SJCRH30 (cell line): ENCODE data around the gene CD69. TPM values are rescaled to one million over a fixed set of nuclear protein-coding genes. Genes with fewer than 3 reads are reported as not detected.
"Not testable (repeated sequence)": the region's sequence is repeated elsewhere in the genome, so short reads cannot be mapped to it uniquely, and the experiment has no call there.

ENCODE experiments used
- DNase-seq, 2 experiments: peaks; one replicate each; pipeline ENCODE4 v3.0.0-alpha.2; 2015 to 2020
- H3K27ac ChIP-seq: fragments of 250-450 bp; sonication (Bioruptor Pico); 2 replicates; pipeline ENCODE4 v1.5.1; 2020; ENCODE audit warnings: mild to moderate bottlenecking, moderate library complexity
- H3K27me3 ChIP-seq: fragments of 250-450 bp; sonication (Bioruptor Pico); 2 replicates; pipeline ENCODE4 v1.5.1; 2020; ENCODE audit warnings: mild to moderate bottlenecking, moderate library complexity
- H3K36me3 ChIP-seq: fragments of 250-450 bp; sonication (Bioruptor Pico); 2 replicates; pipeline ENCODE4 v1.5.1; 2020; ENCODE audit warnings: mild to moderate bottlenecking, moderate library complexity
- H3K4me1 ChIP-seq: fragments of 250-450 bp; sonication (Bioruptor Pico); 2 replicates; pipeline ENCODE4 v1.5.1; 2020; ENCODE audit warnings: mild to moderate bottlenecking, moderate library complexity
- H3K4me3 ChIP-seq: fragments of 250-450 bp; sonication (Bioruptor Pico); 2 replicates; pipeline ENCODE4 v1.5.1; 2020; ENCODE audit warnings: mild to moderate bottlenecking, moderate library complexity
- H3K9me3 ChIP-seq: fragments of 250-450 bp; sonication (Bioruptor Pico); replicated peaks from 2 replicates; pipeline ENCODE4 v1.5.1; 2020; ENCODE audit warnings: mild to moderate bottlenecking, moderate library complexity
- total RNA-seq: library from RNA; depleted of rRNA; stranded (reverse); fragments of >200 nt; shearing (Covaris generic); gene quantifications from 2 replicates; pipeline ENCODE4 v1.2.3, GENCODE V29; 2014; rRNA removed

CD69 gene
- total RNA-seq, 1 experiment from 2014 or later: not detected

DNA sequence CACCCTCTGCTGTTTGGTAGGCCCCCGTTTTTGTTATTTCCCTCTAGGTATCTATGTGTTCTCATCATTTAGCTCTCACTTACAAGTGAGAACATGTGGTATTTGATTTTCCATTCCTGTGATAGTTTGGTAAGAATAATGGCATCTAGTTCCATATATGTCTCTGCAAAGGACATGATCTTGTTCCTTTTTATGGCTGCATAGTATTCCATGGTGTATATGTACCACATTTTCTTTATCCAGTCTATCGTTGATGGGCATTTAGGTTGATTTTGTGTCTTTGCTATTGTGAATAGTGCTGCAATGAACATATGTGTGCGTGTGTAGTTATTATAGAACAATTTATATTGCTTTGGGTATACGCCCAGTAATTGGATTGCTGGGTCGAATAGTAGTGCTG lies 56.1 kb downstream of the CD69 start:
- H3K27me3 ChIP-seq, DNase-seq, H3K9me3 ChIP-seq, H3K36me3 ChIP-seq, H3K4me1 ChIP-seq, H3K27ac ChIP-seq, H3K4me3 ChIP-seq: not testable (repeated sequence)

Other genes with a start within 250 kb of the CD69 start
- gene KLRB1, start 153.0 kb downstream of the CD69 start, total RNA-seq: not detected in 2 replicates
- gene CLEC2D, start 91.2 kb downstream of the CD69 start, total RNA-seq: 1.7 and 2.1 TPM in 2 replicates
- not detected in 2 replicates for gene CLECL1, start 27.8 kb downstream of the CD69 start, total RNA-seq
- not detected in 2 replicates for gene KLRF1, start 66.6 kb upstream of the CD69 start, total RNA-seq
- not detected in 2 replicates for gene CLEC2B, start 108.5 kb upstream of the CD69 start, total RNA-seq
- gene KLRF2, start 120.6 kb upstream of the CD69 start, total RNA-seq: not detected in 2 replicates
- not detected in 2 replicates for gene CLEC2A, start 171.5 kb upstream of the CD69 start, total RNA-seq
- not detected in 2 replicates for gene CLEC12A, start 210.5 kb upstream of the CD69 start, total RNA-seq
- not detected in 2 replicates for gene CLEC1B, start 238.2 kb upstream of the CD69 start, total RNA-seq
- gene CLEC12B, start 249.7 kb upstream of the CD69 start, total RNA-seq: not detected in 2 replicates